SK-N-SH (cell line): ENCODE data around the gene SPON1.

Source experiments
- CTCF ChIP-seq: fragments of 200-600 bp; sonication (generic); IDR thresholded peaks from 2 replicates; pipeline ENCODE4 v1.6.1; 2017; ENCODE audit warnings: antibody characterized with exemption, mild to moderate bottlenecking, moderate library complexity
- EZH2phosphoT487 ChIP-seq: fragments of 200-600 bp; sonication (generic); IDR thresholded peaks from 2 replicates; pipeline ENCODE4 v1.6.1; 2017; ENCODE audit warnings: low read depth, mixed run types, mild to moderate bottlenecking, antibody characterized with exemption, moderate library complexity, borderline replicate concordance
- FOSL2 ChIP-seq: IDR thresholded peaks from 2 replicates; pipeline ENCODE4 v1.4.0; 2012; ENCODE audit warnings: low read depth, mild to moderate bottlenecking, moderate library complexity, borderline replicate concordance
- REST ChIP-seq: IDR thresholded peaks from 2 replicates; pipeline ENCODE4 v1.6.1; 2012; ENCODE audit warnings: mild to moderate bottlenecking, low read depth, low read length, moderate library complexity
- RXRA ChIP-seq: IDR thresholded peaks from 2 replicates; pipeline ENCODE4 v1.4.0; 2012; ENCODE audit warnings: low read depth, mild to moderate bottlenecking, borderline replicate concordance
- TF ChIP-seq, protein P1 (sequence below): IDR thresholded peaks from 2 replicates; pipeline ENCODE4; 2012
- TF ChIP-seq, protein P2 (sequence below): fragments of 150-350 bp; IDR thresholded peaks from 2 replicates; pipeline ENCODE4 v1.6.1; 2017; ENCODE audit warnings: antibody characterized with exemption, low read length, low read depth, borderline replicate concordance

DNA sequence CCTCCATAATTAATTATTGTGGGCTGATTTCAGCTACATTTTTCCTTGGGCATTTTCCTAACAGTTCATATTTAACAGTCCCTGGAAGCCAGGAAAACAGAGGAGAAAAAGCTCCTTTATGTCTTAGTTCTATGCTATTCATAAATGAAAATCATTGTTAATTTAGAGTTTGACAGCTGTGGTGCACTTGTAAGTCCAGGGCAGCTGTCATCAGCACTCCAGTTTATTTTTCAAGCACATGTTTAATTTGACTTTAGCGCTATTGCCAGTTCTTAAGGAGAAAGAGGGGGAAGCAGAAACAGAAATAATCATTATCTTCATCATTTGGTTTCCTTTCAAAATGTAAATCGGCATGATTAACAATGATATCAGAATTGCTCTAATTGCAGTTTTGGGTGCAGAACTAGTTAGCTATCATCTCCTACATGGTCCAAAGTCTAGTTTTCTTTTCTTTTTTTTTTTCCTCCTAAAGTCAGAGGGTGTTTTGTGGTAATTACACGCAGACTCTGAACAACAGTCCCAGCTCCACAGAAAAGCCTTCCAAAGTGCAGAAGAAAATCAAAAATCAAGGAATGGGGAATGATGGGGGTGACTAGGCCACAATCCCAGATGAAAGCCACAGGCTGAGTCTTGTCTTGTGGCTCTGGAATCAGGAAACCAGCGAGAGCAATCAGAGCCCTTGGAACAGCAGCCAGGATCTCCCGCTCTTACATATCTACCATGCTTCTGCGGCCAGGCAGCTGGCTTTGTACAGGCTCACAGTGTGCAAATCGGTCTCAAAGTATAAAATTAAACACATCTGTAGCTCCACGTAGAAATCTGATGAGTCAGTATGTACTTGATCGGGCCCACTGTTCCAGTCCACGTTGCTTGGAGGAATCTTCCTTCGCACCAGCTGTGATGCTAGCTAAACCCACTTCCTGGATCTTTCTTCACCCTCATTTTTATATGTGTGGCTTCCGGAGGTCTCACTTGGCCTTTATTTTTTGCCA lies 91.9 kb downstream of the SPON1 start:
- TF ChIP-seq CTCF (no peak), EZH2phosphoT487 (no peak), FOSL2 (no peak), RXRA (no peak), REST (no peak)
- TF ChIP-seq, protein P1, sequence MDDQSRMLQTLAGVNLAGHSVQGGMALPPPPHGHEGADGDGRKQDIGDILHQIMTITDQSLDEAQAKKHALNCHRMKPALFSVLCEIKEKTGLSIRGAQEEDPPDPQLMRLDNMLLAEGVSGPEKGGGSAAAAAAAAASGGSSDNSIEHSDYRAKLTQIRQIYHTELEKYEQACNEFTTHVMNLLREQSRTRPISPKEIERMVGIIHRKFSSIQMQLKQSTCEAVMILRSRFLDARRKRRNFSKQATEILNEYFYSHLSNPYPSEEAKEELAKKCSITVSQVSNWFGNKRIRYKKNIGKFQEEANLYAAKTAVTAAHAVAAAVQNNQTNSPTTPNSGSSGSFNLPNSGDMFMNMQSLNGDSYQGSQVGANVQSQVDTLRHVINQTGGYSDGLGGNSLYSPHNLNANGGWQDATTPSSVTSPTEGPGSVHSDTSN: no peak
- TF ChIP-seq, protein P2, sequence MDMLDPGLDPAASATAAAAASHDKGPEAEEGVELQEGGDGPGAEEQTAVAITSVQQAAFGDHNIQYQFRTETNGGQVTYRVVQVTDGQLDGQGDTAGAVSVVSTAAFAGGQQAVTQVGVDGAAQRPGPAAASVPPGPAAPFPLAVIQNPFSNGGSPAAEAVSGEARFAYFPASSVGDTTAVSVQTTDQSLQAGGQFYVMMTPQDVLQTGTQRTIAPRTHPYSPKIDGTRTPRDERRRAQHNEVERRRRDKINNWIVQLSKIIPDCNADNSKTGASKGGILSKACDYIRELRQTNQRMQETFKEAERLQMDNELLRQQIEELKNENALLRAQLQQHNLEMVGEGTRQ: no peak
